Measurements from ENCODE around the gene DNAJC15. TPM values are rescaled to one million over a fixed set of nuclear protein-coding genes. Genes with fewer than 3 reads are reported as not detected.

The DNAJC15 gene
- total RNA-seq, 2 experiments from 2014 or later: 14.6 to 16.3 TPM

GRCh38 chr13:43129066-43129465 lies 105.7 kb downstream of the DNAJC15 start:
- no peak for DNase-seq
- Mint-ChIP-seq H3K27ac (no peak overlapping the region), H3K9me3 (no peaks in the 10 kb centered on the region), H3K27me3 (peaks cover 9% of the 10 kb centered on the region), H3K4me3 (no peak overlapping the region), H3K36me3 (ENCODE audit: low read depth) (no peaks in the 10 kb centered on the region), H3K4me1 (peaks cover 12% of the 10 kb centered on the region)
- CTCF ChIA-PET: no interaction called here
- POLR2A ChIA-PET: no interaction called here

- H3K27me3 Mint-ChIP-seq: peaks cover 9% of the 10 kb centered on the region
- H3K27ac Mint-ChIP-seq: no peak overlapping the region
- no peaks in the 10 kb centered on the region for H3K9me3 Mint-ChIP-seq
- POLR2A ChIA-PET: no interaction called here
- CTCF ChIA-PET: no interaction called here
- H3K4me1 Mint-ChIP-seq: peaks cover 12% of the 10 kb centered on the region
- H3K4me3 Mint-ChIP-seq: no peak overlapping the region
- H3K36me3 Mint-ChIP-seq (ENCODE audit: low read depth): no peaks in the 10 kb centered on the region
- no peak for DNase-seq
Observed at GRCh38 chr13:43129511-43130110, 106.2 kb downstream of the DNAJC15 start.

GRCh38 chr13:43132257-43132656 lies 108.9 kb downstream of the DNAJC15 start:
- CTCF ChIA-PET: no interaction called here
- POLR2A ChIA-PET: no interaction called here
- Mint-ChIP-seq H3K36me3 (ENCODE audit: low read depth) (no peaks in the 10 kb centered on the region), H3K27me3 (peaks cover 9% of the 10 kb centered on the region), H3K9me3 (no peaks in the 10 kb centered on the region), H3K4me3 (no peak overlapping the region), H3K27ac (no peak overlapping the region), H3K4me1 (peaks cover 12% of the 10 kb centered on the region)
- no peak for DNase-seq

GRCh38 chr13:43132911-43133310 lies 109.5 kb downstream of the DNAJC15 start:
- ChIA-PET POLR2A (no interaction called here), CTCF (no interaction called here)
- DNase-seq: no peak
- H3K27me3 Mint-ChIP-seq: peaks cover 5% of the 10 kb centered on the region
- no peak overlapping the region for H3K27ac Mint-ChIP-seq
- H3K9me3 Mint-ChIP-seq: no peaks in the 10 kb centered on the region
- no peaks in the 10 kb centered on the region for H3K36me3 Mint-ChIP-seq (ENCODE audit: low read depth)
- H3K4me1 Mint-ChIP-seq: peaks cover 5% of the 10 kb centered on the region
- no peak overlapping the region for H3K4me3 Mint-ChIP-seq

GRCh38 chr13:43133792-43134191 lies 110.4 kb downstream of the DNAJC15 start:
- H3K27me3 Mint-ChIP-seq: peaks cover 11% of the 10 kb centered on the region
- DNase-seq: no peak
- no peaks in the 10 kb centered on the region for H3K36me3 Mint-ChIP-seq (ENCODE audit: low read depth)
- H3K4me1 Mint-ChIP-seq: no peaks in the 10 kb centered on the region
- H3K27ac Mint-ChIP-seq: no peak overlapping the region
- H3K9me3 Mint-ChIP-seq: no peaks in the 10 kb centered on the region
- POLR2A ChIA-PET: no interaction called here
- CTCF ChIA-PET: no interaction called here
- H3K4me3 Mint-ChIP-seq: no peak overlapping the region

- Mint-ChIP-seq H3K4me1 (no peaks in the 10 kb centered on the region), H3K27ac (no peak overlapping the region), H3K36me3 (ENCODE audit: low read depth) (no peaks in the 10 kb centered on the region), H3K27me3 (peaks cover 14% of the 10 kb centered on the region), H3K9me3 (no peaks in the 10 kb centered on the region), H3K4me3 (no peak overlapping the region)
- no peak for DNase-seq
- CTCF ChIA-PET: no interaction called here
- POLR2A ChIA-PET: no interaction called here
Observed at GRCh38 chr13:43134868-43135267, 111.5 kb downstream of the DNAJC15 start.

- Mint-ChIP-seq H3K36me3 (ENCODE audit: low read depth) (no peaks in the 10 kb centered on the region), H3K4me3 (no peak overlapping the region), H3K27ac (no peak overlapping the region), H3K9me3 (no peaks in the 10 kb centered on the region), H3K27me3 (peaks cover 15% of the 10 kb centered on the region), H3K4me1 (no peaks in the 10 kb centered on the region)
- ChIA-PET CTCF (no interaction called here), POLR2A (no interaction called here)
- DNase-seq: no peak
Observed at GRCh38 chr13:43135516-43135915, 112.1 kb downstream of the DNAJC15 start.

- Mint-ChIP-seq H3K27ac (no peak overlapping the region), H3K27me3 (peaks cover 15% of the 10 kb centered on the region), H3K36me3 (ENCODE audit: low read depth) (no peaks in the 10 kb centered on the region), H3K4me1 (no peaks in the 10 kb centered on the region), H3K4me3 (no peak overlapping the region), H3K9me3 (no peaks in the 10 kb centered on the region)
- ChIA-PET POLR2A (no interaction called here), CTCF (no interaction called here)
- DNase-seq: no peak
Observed at GRCh38 chr13:43136920-43137575, 113.7 kb downstream of the DNAJC15 start.

GRCh38 chr13:43139211-43139610 lies 115.8 kb downstream of the DNAJC15 start:
- no peak for DNase-seq
- no peaks in the 10 kb centered on the region for H3K4me1 Mint-ChIP-seq
- ChIA-PET CTCF (interaction anchor here (0.7 kb wide), 1 partner anchor 20 kb away, joined by 5 read pairs; no protein-coding TSS in a partner anchor), POLR2A (no interaction called here)
- H3K27ac Mint-ChIP-seq: no peak overlapping the region
- peaks cover 13% of the 10 kb centered on the region for H3K27me3 Mint-ChIP-seq
- no peak overlapping the region for H3K4me3 Mint-ChIP-seq
- H3K36me3 Mint-ChIP-seq (ENCODE audit: low read depth): no peaks in the 10 kb centered on the region
- no peaks in the 10 kb centered on the region for H3K9me3 Mint-ChIP-seq

GRCh38 chr13:43139921-43140320 lies 116.5 kb downstream of the DNAJC15 start:
- no peaks in the 10 kb centered on the region for H3K4me1 Mint-ChIP-seq
- H3K27me3 Mint-ChIP-seq: peaks cover 16% of the 10 kb centered on the region
- no peaks in the 10 kb centered on the region for H3K36me3 Mint-ChIP-seq (ENCODE audit: low read depth)
- DNase-seq: no peak
- ChIA-PET CTCF (interaction anchor here (0.7 kb wide), 1 partner anchor 19 kb away, joined by 5 read pairs; no protein-coding TSS in a partner anchor), POLR2A (no interaction called here)
- no peak overlapping the region for H3K4me3 Mint-ChIP-seq
- H3K27ac Mint-ChIP-seq: no peak overlapping the region
- H3K9me3 Mint-ChIP-seq: no peaks in the 10 kb centered on the region

GRCh38 chr13:43140985-43141384 lies 117.6 kb downstream of the DNAJC15 start:
- CTCF ChIA-PET: no interaction called here
- Mint-ChIP-seq H3K9me3 (no peaks in the 10 kb centered on the region), H3K4me3 (no peak overlapping the region), H3K36me3 (ENCODE audit: low read depth) (no peaks in the 10 kb centered on the region), H3K4me1 (no peaks in the 10 kb centered on the region), H3K27me3 (peaks cover 20% of the 10 kb centered on the region), H3K27ac (no peak overlapping the region)
- POLR2A ChIA-PET: interaction anchor here (0.6 kb wide), 1 partner anchor 656 kb away, joined by 3 read pairs; no protein-coding TSS in a partner anchor
- DNase-seq: no peak

- Mint-ChIP-seq H3K36me3 (ENCODE audit: low read depth) (no peaks in the 10 kb centered on the region), H3K27ac (no peak overlapping the region), H3K27me3 (peaks cover 25% of the 10 kb centered on the region), H3K4me3 (no peak overlapping the region), H3K4me1 (no peaks in the 10 kb centered on the region), H3K9me3 (no peaks in the 10 kb centered on the region)
- ChIA-PET POLR2A (no interaction called here), CTCF (no interaction called here)
- DNase-seq: no peak
Observed at GRCh38 chr13:43141685-43142084, 118.3 kb downstream of the DNAJC15 start.

- no peaks in the 10 kb centered on the region for H3K4me1 Mint-ChIP-seq
- H3K27ac Mint-ChIP-seq: no peak overlapping the region
- no peak for DNase-seq
- ChIA-PET CTCF (no interaction called here), POLR2A (no interaction called here)
- peaks cover 21% of the 10 kb centered on the region for H3K27me3 Mint-ChIP-seq
- no peak overlapping the region for H3K4me3 Mint-ChIP-seq
- H3K9me3 Mint-ChIP-seq: no peaks in the 10 kb centered on the region
- H3K36me3 Mint-ChIP-seq (ENCODE audit: low read depth): no peaks in the 10 kb centered on the region
Observed at GRCh38 chr13:43143591-43143990, 120.2 kb downstream of the DNAJC15 start.

- no peaks in the 10 kb centered on the region for H3K36me3 Mint-ChIP-seq (ENCODE audit: low read depth)
- POLR2A ChIA-PET: no interaction called here
- peaks cover 25% of the 10 kb centered on the region for H3K27me3 Mint-ChIP-seq
- H3K4me1 Mint-ChIP-seq: no peaks in the 10 kb centered on the region
- CTCF ChIA-PET: no interaction called here
- no peak for DNase-seq
- no peak overlapping the region for H3K4me3 Mint-ChIP-seq
- H3K27ac Mint-ChIP-seq: no peak overlapping the region
- H3K9me3 Mint-ChIP-seq: no peaks in the 10 kb centered on the region
Observed at GRCh38 chr13:43145534-43146196, 122.3 kb downstream of the DNAJC15 start.

All from activated CD4-positive, alpha-beta memory T cell treated with anti-CD3 and anti-CD28 coated beads, Interleukin-2, amount 10 ng/mL, durations not matched to agents 7 days and 5 days (primary cell).